ENCODE measurements around the gene TNNI2.
A peak's percentile ranks its signal among the peaks of the same experiment; 100 is the strongest.

The TNNI2 gene

DNA sequence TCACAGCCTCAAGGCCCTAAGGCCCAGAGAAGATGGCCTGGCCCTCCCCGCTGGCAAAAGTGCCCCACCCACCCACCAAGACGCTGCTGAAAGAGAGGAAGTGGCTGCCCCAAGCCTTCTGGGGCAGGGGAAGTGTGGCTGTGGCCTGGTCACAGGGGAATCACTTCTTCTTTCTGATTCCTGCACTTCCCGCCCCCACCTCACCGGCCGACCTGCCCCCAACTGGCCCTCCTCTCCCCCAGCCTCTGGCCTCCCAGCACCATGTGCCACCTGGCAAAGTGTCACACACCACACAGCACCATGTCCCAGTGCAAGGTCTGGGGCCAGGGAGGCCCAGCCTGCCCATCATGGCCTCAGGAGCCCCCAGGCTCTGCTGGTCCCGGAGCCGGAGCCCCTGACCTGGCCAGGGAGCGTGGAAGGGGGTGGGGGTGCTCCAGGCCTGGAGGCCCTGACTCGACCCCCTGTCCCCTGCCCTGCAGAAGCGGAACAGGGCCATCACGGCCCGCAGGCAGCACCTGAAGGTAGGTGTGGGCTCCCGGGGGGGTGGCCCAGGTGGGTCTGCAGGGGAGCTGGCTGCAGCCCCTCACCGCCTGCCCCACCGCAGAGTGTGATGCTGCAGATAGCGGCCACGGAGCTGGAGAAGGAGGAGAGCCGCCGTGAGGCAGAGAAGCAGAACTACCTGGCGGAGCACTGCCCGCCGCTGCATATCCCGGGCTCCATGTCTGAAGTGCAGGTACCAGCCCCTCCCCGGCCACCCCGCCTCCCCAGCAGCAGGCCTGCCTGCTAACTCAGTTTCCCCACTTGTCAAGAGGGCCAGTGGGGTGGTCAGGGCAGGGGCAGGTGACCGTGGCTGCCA, 1.4 kb downstream of the TNNI2 start:
- TF ChIP-seq, protein P1, sequence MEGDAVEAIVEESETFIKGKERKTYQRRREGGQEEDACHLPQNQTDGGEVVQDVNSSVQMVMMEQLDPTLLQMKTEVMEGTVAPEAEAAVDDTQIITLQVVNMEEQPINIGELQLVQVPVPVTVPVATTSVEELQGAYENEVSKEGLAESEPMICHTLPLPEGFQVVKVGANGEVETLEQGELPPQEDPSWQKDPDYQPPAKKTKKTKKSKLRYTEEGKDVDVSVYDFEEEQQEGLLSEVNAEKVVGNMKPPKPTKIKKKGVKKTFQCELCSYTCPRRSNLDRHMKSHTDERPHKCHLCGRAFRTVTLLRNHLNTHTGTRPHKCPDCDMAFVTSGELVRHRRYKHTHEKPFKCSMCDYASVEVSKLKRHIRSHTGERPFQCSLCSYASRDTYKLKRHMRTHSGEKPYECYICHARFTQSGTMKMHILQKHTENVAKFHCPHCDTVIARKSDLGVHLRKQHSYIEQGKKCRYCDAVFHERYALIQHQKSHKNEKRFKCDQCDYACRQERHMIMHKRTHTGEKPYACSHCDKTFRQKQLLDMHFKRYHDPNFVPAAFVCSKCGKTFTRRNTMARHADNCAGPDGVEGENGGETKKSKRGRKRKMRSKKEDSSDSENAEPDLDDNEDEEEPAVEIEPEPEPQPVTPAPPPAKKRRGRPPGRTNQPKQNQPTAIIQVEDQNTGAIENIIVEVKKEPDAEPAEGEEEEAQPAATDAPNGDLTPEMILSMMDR (IDR thresholded peaks at IDR 0.05) = peak; percentile 63
- Histone ChIP-seq H3K4me3 (ENCODE audit: low read depth in 1 of 2, low read length in 1 of 2) (peak overlapping the region; percentile 73 to 77), H3K4me1 (ENCODE audit: control insufficient read depth in 1 of 2, insufficient read depth in 1 of 2, low read depth in 1 of 2, low read length in 1 of 2) (peaks cover 74 to 80% of the 10 kb centered on the region in 2 experiments), H3K9me3 (no peaks in the 10 kb centered on the region), H3K27ac (peak overlapping the region; percentile 100), H3K27me3 (peaks cover 2% of the 10 kb centered on the region), H3K36me3 (no peaks in the 10 kb centered on the region)

DNA sequence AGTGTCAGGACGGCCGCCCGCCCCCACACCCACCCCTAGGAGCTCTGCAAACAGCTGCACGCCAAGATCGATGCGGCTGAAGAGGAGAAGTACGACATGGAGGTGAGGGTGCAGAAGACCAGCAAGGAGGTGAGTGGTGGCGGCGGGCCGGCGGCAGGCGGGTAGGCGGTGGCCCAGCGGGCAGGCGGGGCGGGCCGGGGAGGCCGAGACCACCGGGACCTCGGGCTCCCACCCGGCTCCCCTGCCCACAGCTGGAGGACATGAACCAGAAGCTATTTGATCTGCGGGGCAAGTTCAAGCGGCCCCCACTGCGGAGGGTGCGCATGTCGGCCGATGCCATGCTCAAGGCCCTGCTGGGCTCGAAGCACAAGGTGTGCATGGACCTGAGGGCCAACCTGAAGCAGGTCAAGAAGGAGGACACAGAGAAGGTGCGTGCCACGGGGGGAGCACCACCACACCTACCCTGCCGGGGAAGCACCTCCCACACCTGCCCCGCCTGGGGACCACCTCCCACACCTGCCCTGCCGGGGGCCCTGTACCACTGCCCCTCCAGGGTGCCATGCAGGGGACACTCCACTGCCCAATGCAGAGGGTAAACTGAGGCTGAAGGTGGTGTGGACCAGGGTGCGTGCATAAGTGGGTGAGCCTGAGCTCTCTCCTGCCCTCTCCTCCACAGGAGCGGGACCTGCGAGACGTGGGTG, 2.1 kb downstream of the TNNI2 start:
- H3K36me3 ChIP-seq = no peaks in the 10 kb centered on the region
- H3K4me3 ChIP-seq (ENCODE audit: low read depth in 1 of 2, low read length in 1 of 2) = peak overlapping the region; percentile 73 to 77
- H3K27ac ChIP-seq = peak overlapping the region; percentile 100
- H3K4me1 ChIP-seq (ENCODE audit: control insufficient read depth in 1 of 2, insufficient read depth in 1 of 2, low read depth in 1 of 2, low read length in 1 of 2) = peaks cover 82 to 88% of the 10 kb centered on the region in 2 experiments
- H3K27me3 ChIP-seq = no peaks in the 10 kb centered on the region
- no peaks in the 10 kb centered on the region for H3K9me3 ChIP-seq
- TF ChIP-seq, protein P1 (IDR thresholded peaks at IDR 0.05) = no peak

DNA sequence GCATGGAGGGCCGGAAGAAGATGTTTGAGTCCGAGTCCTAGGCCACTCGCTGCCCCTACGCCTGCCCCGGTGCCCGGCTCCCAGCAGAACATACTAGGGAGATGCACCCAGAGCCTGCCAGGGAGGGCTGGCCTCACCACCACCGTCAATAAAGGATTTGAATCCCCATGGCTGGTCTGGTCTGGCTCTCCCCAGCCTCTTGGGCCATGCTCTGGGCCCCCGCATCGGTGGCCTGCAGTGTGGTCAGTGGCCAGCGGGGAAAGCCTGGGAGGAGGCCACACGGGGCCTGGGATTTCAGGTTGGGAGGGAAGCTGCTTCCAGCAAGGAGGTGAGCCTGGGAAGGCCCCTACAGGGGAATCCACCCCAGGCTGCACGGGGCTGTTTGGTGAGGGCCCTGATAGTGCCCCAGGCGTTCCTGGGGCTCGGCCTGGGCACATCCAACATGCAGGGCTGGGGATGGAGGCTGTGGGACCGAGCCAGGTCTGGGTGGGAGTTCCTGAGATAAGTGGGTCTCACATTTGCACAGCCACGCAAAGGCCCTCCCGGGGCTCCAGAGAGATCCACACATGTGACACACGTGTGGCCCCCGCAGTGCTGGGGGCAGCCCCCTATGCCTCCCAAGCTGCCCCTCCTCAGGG, 2.8 kb downstream of the TNNI2 start:
- Histone ChIP-seq H3K4me3 (ENCODE audit: low read depth in 1 of 2, low read length in 1 of 2) (peak overlapping the region; percentile 73 to 77), H3K27ac (peak overlapping the region; percentile 100), H3K27me3 (no peaks in the 10 kb centered on the region), H3K4me1 (ENCODE audit: control insufficient read depth in 1 of 2, insufficient read depth in 1 of 2, low read depth in 1 of 2, low read length in 1 of 2) (peaks cover 89 to 95% of the 10 kb centered on the region in 2 experiments), H3K36me3 (no peaks in the 10 kb centered on the region), H3K9me3 (no peaks in the 10 kb centered on the region)
- TF ChIP-seq, protein P1 (IDR thresholded peaks at IDR 0.05) = no peak

DNA sequence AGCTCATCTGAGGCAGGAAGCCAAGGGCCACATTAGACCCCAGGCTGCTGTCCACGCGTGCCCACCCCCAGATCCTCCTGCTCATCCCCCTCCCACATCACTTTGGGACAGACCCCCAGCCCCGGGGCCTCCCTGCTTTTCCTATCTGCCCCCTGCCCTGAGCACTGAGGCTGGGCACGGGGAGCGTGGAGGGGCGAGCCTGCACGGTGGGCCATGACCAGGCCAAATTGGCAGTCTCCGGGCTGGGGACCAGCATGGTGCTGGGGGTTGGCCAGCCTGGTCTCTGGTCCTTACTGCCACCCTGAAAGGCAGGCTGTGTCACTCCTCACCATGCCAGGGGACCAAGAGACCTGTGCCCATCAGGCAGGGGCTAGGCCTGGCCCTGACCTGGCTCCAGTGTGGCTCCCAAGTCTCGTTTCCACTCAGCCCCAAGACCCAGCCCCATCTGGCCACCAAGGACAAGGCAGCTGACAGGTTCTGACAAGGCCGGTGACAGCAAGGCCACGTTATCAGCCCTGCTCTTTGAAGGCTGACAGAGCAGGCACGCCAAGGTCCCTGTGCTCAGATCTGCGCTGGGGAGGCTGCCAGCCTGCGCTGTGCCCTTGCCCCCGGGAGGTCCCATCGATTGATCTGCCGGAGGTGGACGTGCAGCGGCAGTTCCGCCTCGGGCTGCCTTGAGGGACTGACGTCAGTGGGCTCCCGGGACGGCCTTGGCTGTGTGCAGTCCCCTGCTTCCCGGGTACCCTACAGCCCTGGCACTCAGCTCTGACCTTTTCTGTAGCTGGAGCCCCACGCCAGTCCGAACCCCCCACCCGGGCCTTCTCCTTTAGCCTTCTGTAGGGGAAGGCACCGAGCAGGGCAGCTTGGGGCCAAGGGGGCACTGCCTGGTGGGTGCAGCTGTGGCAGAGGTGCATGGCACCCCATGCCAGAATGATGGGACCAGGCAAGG, 3.6 kb downstream of the TNNI2 start:
- Histone ChIP-seq H3K27me3 (no peaks in the 10 kb centered on the region), H3K4me1 (ENCODE audit: control insufficient read depth in 1 of 2, insufficient read depth in 1 of 2, low read depth in 1 of 2, low read length in 1 of 2) (peaks cover 97 to 100% of the 10 kb centered on the region in 2 experiments), H3K4me3 (ENCODE audit: low read depth in 1 of 2, low read length in 1 of 2) (no peak overlapping the region), H3K9me3 (no peaks in the 10 kb centered on the region), H3K27ac (peak overlapping the region; percentile 100), H3K36me3 (no peaks in the 10 kb centered on the region)
- TF ChIP-seq, protein P1 (IDR thresholded peaks at IDR 0.05) = no peak

DNA sequence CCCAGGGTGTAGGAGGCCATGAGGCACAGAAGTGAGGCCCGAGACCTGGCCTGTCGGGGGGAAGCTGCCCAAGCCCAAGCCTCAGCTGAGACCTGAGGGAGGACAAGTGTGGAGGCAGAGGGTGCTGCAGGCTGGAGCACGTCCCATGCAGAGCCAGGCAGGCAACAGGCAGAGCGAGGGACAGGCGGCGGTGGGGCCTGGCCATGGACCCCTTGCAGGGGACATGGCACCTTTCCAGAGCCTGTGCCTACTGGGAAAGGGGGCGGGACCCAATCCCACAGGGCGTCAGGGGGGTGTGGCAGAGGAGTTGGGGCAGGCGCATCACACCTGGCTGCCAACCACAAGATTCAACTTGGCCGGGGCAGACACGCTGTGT, 4.3 kb downstream of the TNNI2 start:
- Histone ChIP-seq H3K9me3 (no peaks in the 10 kb centered on the region), H3K27me3 (no peaks in the 10 kb centered on the region), H3K36me3 (no peaks in the 10 kb centered on the region), H3K4me3 (ENCODE audit: low read depth in 1 of 2, low read length in 1 of 2) (peak overlapping the region in 1 of 2 experiments; percentile 55), H3K4me1 (ENCODE audit: control insufficient read depth in 1 of 2, insufficient read depth in 1 of 2, low read depth in 1 of 2, low read length in 1 of 2) (peaks cover 98 to 100% of the 10 kb centered on the region in 2 experiments), H3K27ac (peak overlapping the region; percentile 100)
- TF ChIP-seq, protein P1 (IDR thresholded peaks at IDR 0.05) = no peak

Measured in neutrophil (primary cell).